WTC11 (cell line): ENCODE results near the gene RGS12. TPM values are rescaled to one million over a fixed set of nuclear protein-coding genes. Genes with fewer than 3 reads are reported as not detected.

ENCODE experiments used
- ATAC-seq: fragments of 200-7000 bp; cut with Tn5 transposase; 2 replicates; pipeline ENCODE4 v1.10.0; 2021; ENCODE audit warnings: mild to moderate bottlenecking, moderate library complexity
- CTCF ChIA-PET: fragments of 300-600 bp; sonication (Branson Sonifier 250); formaldehyde crosslinking; loops from one replicate; lab custom pipeline; 2021; ENCODE audit warnings: antibody characterized with exemption; lab: Charles Lee
- POLR2A ChIA-PET: fragments of 350-600 bp; sonication (Branson Sonifier 250); formaldehyde crosslinking; loops from one replicate; lab custom pipeline; 2021; ENCODE audit warnings: antibody characterized with exemption; lab: Charles Lee
- DNase-seq: peaks from one replicate; pipeline ENCODE4 v3.0.0; 2021; ENCODE audit warnings: low spot score
- H3K27ac Mint-ChIP-seq: 2 replicates; pipeline ENCODE4 v1.8.0; 2021; ENCODE audit warnings: mixed read lengths
- H3K27me3 Mint-ChIP-seq: 2 replicates; pipeline ENCODE4 v1.8.0; 2021; ENCODE audit warnings: low read depth, mild to moderate bottlenecking, moderate library complexity, mixed read lengths
- H3K36me3 Mint-ChIP-seq: 2 replicates; pipeline ENCODE4 v1.8.0; 2021; ENCODE audit warnings: mixed read lengths
- H3K4me1 Mint-ChIP-seq: 2 replicates; pipeline ENCODE4 v1.8.0; 2022; ENCODE audit warnings: mixed read lengths
- H3K4me3 Mint-ChIP-seq: 2 replicates; pipeline ENCODE4 v1.8.0; 2021; ENCODE audit warnings: mild to moderate bottlenecking, moderate library complexity, mixed read lengths
- H3K9me3 Mint-ChIP-seq: 2 replicates; pipeline ENCODE4 v1.8.0; 2021; ENCODE audit warnings: mixed read lengths
- AFF4 ChIP-seq: sonication (generic); formaldehyde crosslinking; IDR thresholded peaks from 2 replicates; pipeline ENCODE4 v1.8.1; 2023; ENCODE audit warnings: mild to moderate bottlenecking, missing genetic modification reagents, borderline replicate concordance
- ATF2 ChIP-seq: sonication (generic); formaldehyde crosslinking; IDR thresholded peaks from 2 replicates; pipeline ENCODE4 v1.8.1; 2022; ENCODE audit warnings: low read depth, missing genetic modification reagents, borderline replicate concordance
- CTCF ChIP-seq: fragments of 200-600 bp; IDR thresholded peaks from 2 replicates; pipeline ENCODE4 v1.8.0; 2022; ENCODE audit warnings: antibody characterized with exemption
- E2F4 ChIP-seq: sonication (generic); formaldehyde crosslinking; IDR thresholded peaks from 2 replicates; pipeline ENCODE4 v1.8.1; 2022; ENCODE audit warnings: low read depth, mild to moderate bottlenecking, moderate library complexity, missing genetic modification reagents, borderline replicate concordance
- ETV6 ChIP-seq: sonication (generic); formaldehyde crosslinking; IDR thresholded peaks from 2 replicates; pipeline ENCODE4 v1.8.1; 2022; ENCODE audit warnings: mild to moderate bottlenecking, missing genetic modification reagents
- FOXP4 ChIP-seq: sonication (generic); formaldehyde crosslinking; IDR thresholded peaks from 2 replicates; pipeline ENCODE4 v1.8.0; 2022; ENCODE audit warnings: mild to moderate bottlenecking, missing genetic modification reagents
- GABPB1 ChIP-seq: sonication (generic); formaldehyde crosslinking; IDR thresholded peaks from 2 replicates; pipeline ENCODE4 v1.8.1; 2023; ENCODE audit warnings: mild to moderate bottlenecking, missing genetic modification reagents
- GRHL2 ChIP-seq: fragments of 250-450 bp; sonication (Bioruptor Pico); IDR thresholded peaks from 2 replicates; pipeline ENCODE4 v1.8.0; 2022; ENCODE audit warnings: mild to moderate bottlenecking, moderate library complexity; ENCODE audit not compliant: insufficient replicate concordance, severe bottlenecking
- IRF2 ChIP-seq: sonication (generic); formaldehyde crosslinking; IDR thresholded peaks from 2 replicates; pipeline ENCODE4 v1.8.0; 2022; ENCODE audit warnings: low read depth, missing genetic modification reagents, borderline replicate concordance
- NFE2L1 ChIP-seq: sonication (generic); formaldehyde crosslinking; IDR thresholded peaks from 2 replicates; pipeline ENCODE4 v1.8.1; 2023; ENCODE audit warnings: missing genetic modification reagents
- PRRX2 ChIP-seq: fragments of 250-450 bp; sonication (Bioruptor Pico); IDR thresholded peaks from 2 replicates; pipeline ENCODE4 v1.8.0; 2021; ENCODE audit warnings: mild to moderate bottlenecking
- RORB ChIP-seq: fragments of 250-450 bp; sonication (Bioruptor Pico); IDR thresholded peaks from 2 replicates; pipeline ENCODE4 v1.9.0; 2021; ENCODE audit warnings: mild to moderate bottlenecking
- ZBTB43 ChIP-seq: sonication (generic); formaldehyde crosslinking; IDR thresholded peaks from 2 replicates; pipeline ENCODE4 v1.8.1; 2023; ENCODE audit warnings: mild to moderate bottlenecking, missing genetic modification reagents
- ZNF232 ChIP-seq: sonication (generic); formaldehyde crosslinking; IDR thresholded peaks from 2 replicates; pipeline ENCODE4 v1.8.0; 2022; ENCODE audit warnings: mild to moderate bottlenecking, missing genetic modification reagents
- ZNF396 ChIP-seq: fragments of 250-450 bp; sonication (Bioruptor Pico); IDR thresholded peaks from 2 replicates; pipeline ENCODE4 v1.8.0; 2021; ENCODE audit warnings: mild to moderate bottlenecking, moderate library complexity, borderline replicate concordance
- ZSCAN18 ChIP-seq: fragments of 250-450 bp; sonication (Bioruptor Pico); IDR thresholded peaks from 2 replicates; pipeline ENCODE4 v2.1.2; 2022; ENCODE audit warnings: mild to moderate bottlenecking, moderate library complexity
- total RNA-seq: library from RNA; stranded (reverse); gene quantifications from 3 replicates; pipeline ENCODE4 v1.2.3, GENCODE V29; 2021

The RGS12 gene
- total RNA-seq, 1 experiment from 2014 or later = 21.0 TPM

- no peak for ATAC-seq
- H3K27ac Mint-ChIP-seq = no peak overlapping the region
- H3K4me3 Mint-ChIP-seq = no peak overlapping the region
- H3K4me1 Mint-ChIP-seq = peaks cover 52% of the 10 kb centered on the region
- POLR2A ChIA-PET = no interaction called here
- H3K27me3 Mint-ChIP-seq = no peaks in the 10 kb centered on the region
- DNase-seq = no peak
- no peaks in the 10 kb centered on the region for H3K9me3 Mint-ChIP-seq
- TF ChIP-seq GRHL2 (CRISPR knock-in tag) (no peak), ETV6 (CRISPR knock-in tag) (no peak), ZSCAN18 (no peak), CTCF (no peak), GABPB1 (CRISPR knock-in tag) (no peak), ZNF232 (CRISPR knock-in tag) (no peak), AFF4 (no peak), NFE2L1 (CRISPR knock-in tag) (no peak), PRRX2 (CRISPR knock-in tag) (no peak), ZNF396 (CRISPR knock-in tag) (no peak), IRF2 (CRISPR knock-in tag) (no peak), FOXP4 (CRISPR knock-in tag) (no peak), ZBTB43 (no peak), E2F4 (no peak), ATF2 (CRISPR knock-in tag) (no peak), RORB (no peak)
- H3K36me3 Mint-ChIP-seq = no peaks in the 10 kb centered on the region
- CTCF ChIA-PET = interaction anchor here (1.1 to 8.1 kb wide), 3 partner anchors 11 to 174 kb away, joined by 4 to 85 read pairs (median 4); no protein-coding TSS in a partner anchor
These were observed 14.2 kb downstream of the RGS12 start for GRCh38 chr4:3307060-3307459.
